Kidney (tissue), 14 donors: ENCODE results near the gene TBC1D5. TPM values are rescaled to one million over a fixed set of nuclear protein-coding genes. Genes with fewer than 3 reads are reported as not detected.

Experiments
- DNase-seq, 5 donors: peaks; one replicate each; pipeline ENCODE4 v3.0.0-alpha.2; 2013 to 2020
- FAIRE-seq: peaks from 2 replicates; lab custom pipeline; 2012; peaks lifted over from hg19 to GRCh38; lab: Jason Lieb, UNC
- H3K27ac ChIP-seq, 2 donors: one replicate each; pipeline ENCODE4 v1.7.0; 2013; ENCODE audit warnings: low read depth in 2 of 2, low read length in 2 of 2, inconsistent platforms in 1 of 2
- H3K27me3 ChIP-seq: one replicate; pipeline ENCODE4 v1.7.1; 2013; ENCODE audit warnings: low read length, inconsistent platforms; ENCODE audit not compliant: control insufficient read depth, insufficient read depth
- H3K36me3 ChIP-seq, 3 donors: one replicate each; pipeline versions ENCODE4 v1.7.0 to v1.7.1; 2013; ENCODE audit warnings: low read length in 3 of 3, control low read depth in 1 of 3, inconsistent platforms in 1 of 3; ENCODE audit not compliant: insufficient read depth in 3 of 3, control insufficient read depth in 2 of 3
- H3K4me1 ChIP-seq, 3 donors: one replicate each; pipeline versions ENCODE4 v1.7.0 to v1.7.1; 2013; ENCODE audit warnings: low read length in 3 of 3, inconsistent platforms in 1 of 3, low read depth in 1 of 3; ENCODE audit not compliant: control insufficient read depth in 2 of 3, insufficient read depth in 2 of 3
- H3K4me3 ChIP-seq, 3 donors: one replicate each; pipeline versions ENCODE4 v1.7.0 to v1.8.1; 2013; ENCODE audit warnings: low read length in 3 of 3, control low read depth in 1 of 3, inconsistent platforms in 1 of 3
- H3K9ac ChIP-seq, 3 donors: one replicate each; pipeline versions ENCODE4 v1.7.0 to v1.7.1; 2013; ENCODE audit warnings: low read length in 3 of 3, control low read depth in 1 of 3, inconsistent platforms in 1 of 3
- H3K9me3 ChIP-seq, 3 donors: one replicate each; pipeline versions ENCODE4 v1.7.0 to v1.7.1; 2013; ENCODE audit warnings: low read length in 3 of 3, control low read depth in 1 of 3, inconsistent platforms in 1 of 3; ENCODE audit not compliant: control insufficient read depth in 2 of 3, insufficient read depth in 1 of 3
- CTCF ChIP-seq: IDR thresholded peaks from 3 replicates; pipeline ENCODE4 v1.5.1; 2012; ENCODE audit warnings: mild to moderate bottlenecking, moderate library complexity, borderline replicate concordance; ENCODE audit not compliant: insufficient read depth; ENCODE audit errors: extremely low read depth
- intact Hi-C: fragments of 100-400 bp; cut with DNase I; formaldehyde crosslinking; loops from one replicate; pipeline ENCODE4 v1.11.1; 2022
- polyA plus RNA-seq: library from polyadenylated mRNA; stranded (reverse); fragments of 350-450 nt; fragmentation: Illumina TruSeq; extraction: RNeasy Lipid Tissue Mini Kit (QIAGEN cat#74804); gene quantifications from one replicate; pipeline ENCODE4 v1.2.3, GENCODE V29; 2014; ENCODE audit warnings: low read depth, low replicate concordance; ENCODE audit not compliant: insufficient read depth
- total RNA-seq: library from RNA; stranded (reverse); fragmentation: NEBNext Ultra II Directional; extraction: Animal tissue kit (Norgen Biotek cat#: 25700); gene quantifications from one replicate; pipeline ENCODE4 v1.2.1, GENCODE V29; 2021
- donor health status: control.
- donor health status: control.
- donor health status: control.
- donor health status: control.
- donor health status: control.
- donor health status: DM: yes; HTN: yes; CAD: no.
- donor health status: Normal renal cell carcinoma (clear cell type).

Gene TBC1D5
- total and polyA plus RNA-seq, 2 donors from 2014 or later = 9.7 to 77.7 TPM

GRCh38 chr3:17577796-17578520 is 164.5 kb downstream of the TBC1D5 start:
- H3K4me3 ChIP-seq = no peak overlapping the region
- DNase-seq = peak in 2 of 5 donors; percentile 8 to 17
- intact Hi-C loops = no loop called here
- no peak for TF ChIP-seq CTCF
- no peak overlapping the region for H3K9ac ChIP-seq
- peaks cover 0 to 3% (median 0%) of the 10 kb centered on the region in 3 donors for H3K4me1 ChIP-seq
- no peak overlapping the region for H3K27ac ChIP-seq
- no peaks in the 10 kb centered on the region for H3K9me3 ChIP-seq
- no peaks in the 10 kb centered on the region for H3K36me3 ChIP-seq
- no peaks in the 10 kb centered on the region for H3K27me3 ChIP-seq
- FAIRE-seq = peak; percentile 45

- H3K27ac ChIP-seq = no peak overlapping the region
- no peaks in the 10 kb centered on the region for H3K36me3 ChIP-seq
- H3K4me1 ChIP-seq = peaks cover 0 to 3% (median 0%) of the 10 kb centered on the region in 3 donors
- no peaks in the 10 kb centered on the region for H3K9me3 ChIP-seq
- H3K9ac ChIP-seq = no peak overlapping the region
- TF ChIP-seq CTCF = no peak
- no peak overlapping the region for H3K4me3 ChIP-seq
- intact Hi-C loops = no loop called here
- DNase-seq (no peak), FAIRE-seq (no peak)
- H3K27me3 ChIP-seq = no peaks in the 10 kb centered on the region
Measured at GRCh38 chr3:17573396-17573795, 169.0 kb downstream of the TBC1D5 start.

- no peak for TF ChIP-seq CTCF
- H3K9me3 ChIP-seq = no peaks in the 10 kb centered on the region
- no peak for FAIRE-seq
Measured at GRCh38 chr3:17571686-17572085, 170.7 kb downstream of the TBC1D5 start.

More at GRCh38 chr3:17571686-17572085, 170.7 kb downstream of the TBC1D5 start:
- no peaks in the 10 kb centered on the region for H3K36me3 ChIP-seq
- no peak overlapping the region for H3K27ac ChIP-seq
- intact Hi-C loops = no loop called here
- no peak for DNase-seq
- no peaks in the 10 kb centered on the region for H3K4me1 ChIP-seq
- no peak overlapping the region for H3K9ac ChIP-seq
- H3K4me3 ChIP-seq = no peak overlapping the region
- H3K27me3 ChIP-seq = no peaks in the 10 kb centered on the region
